VCaP (cell line): ENCODE measurements around the gene ATRN.

Experiments
- H3K27ac ChIP-seq: fragments of 450-650 bp; 2 replicates; pipeline ENCODE4 v1.5.1; 2017
- TF ChIP-seq, protein P1 (sequence below): fragments of 450-650 bp; conservative IDR thresholded peaks from 2 replicates; pipeline ENCODE4 v1.5.1; 2017; ENCODE audit warnings: mild to moderate bottlenecking, moderate library complexity

Gene ATRN

GRCh38 chr20:3545401-3545925, 74.6 kb downstream of the ATRN start:
- no peak overlapping the region for H3K27ac ChIP-seq
- TF ChIP-seq, protein P1, sequence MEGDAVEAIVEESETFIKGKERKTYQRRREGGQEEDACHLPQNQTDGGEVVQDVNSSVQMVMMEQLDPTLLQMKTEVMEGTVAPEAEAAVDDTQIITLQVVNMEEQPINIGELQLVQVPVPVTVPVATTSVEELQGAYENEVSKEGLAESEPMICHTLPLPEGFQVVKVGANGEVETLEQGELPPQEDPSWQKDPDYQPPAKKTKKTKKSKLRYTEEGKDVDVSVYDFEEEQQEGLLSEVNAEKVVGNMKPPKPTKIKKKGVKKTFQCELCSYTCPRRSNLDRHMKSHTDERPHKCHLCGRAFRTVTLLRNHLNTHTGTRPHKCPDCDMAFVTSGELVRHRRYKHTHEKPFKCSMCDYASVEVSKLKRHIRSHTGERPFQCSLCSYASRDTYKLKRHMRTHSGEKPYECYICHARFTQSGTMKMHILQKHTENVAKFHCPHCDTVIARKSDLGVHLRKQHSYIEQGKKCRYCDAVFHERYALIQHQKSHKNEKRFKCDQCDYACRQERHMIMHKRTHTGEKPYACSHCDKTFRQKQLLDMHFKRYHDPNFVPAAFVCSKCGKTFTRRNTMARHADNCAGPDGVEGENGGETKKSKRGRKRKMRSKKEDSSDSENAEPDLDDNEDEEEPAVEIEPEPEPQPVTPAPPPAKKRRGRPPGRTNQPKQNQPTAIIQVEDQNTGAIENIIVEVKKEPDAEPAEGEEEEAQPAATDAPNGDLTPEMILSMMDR, result no peak

- no peak overlapping the region for H3K27ac ChIP-seq
- TF ChIP-seq, protein P1, result no peak
Observed at GRCh38 chr20:3547906-3548305, 77.1 kb downstream of the ATRN start.

- no peak overlapping the region for H3K27ac ChIP-seq
Observed at GRCh38 chr20:3550837-3551236, 80.0 kb downstream of the ATRN start.

GRCh38 chr20:3551681-3552434, 81.0 kb downstream of the ATRN start:
- no peak overlapping the region for H3K27ac ChIP-seq
- TF ChIP-seq, protein P1, result no peak

More at GRCh38 chr20:3550837-3551236, 80.0 kb downstream of the ATRN start:
- TF ChIP-seq, protein P1, result no peak

DNA sequence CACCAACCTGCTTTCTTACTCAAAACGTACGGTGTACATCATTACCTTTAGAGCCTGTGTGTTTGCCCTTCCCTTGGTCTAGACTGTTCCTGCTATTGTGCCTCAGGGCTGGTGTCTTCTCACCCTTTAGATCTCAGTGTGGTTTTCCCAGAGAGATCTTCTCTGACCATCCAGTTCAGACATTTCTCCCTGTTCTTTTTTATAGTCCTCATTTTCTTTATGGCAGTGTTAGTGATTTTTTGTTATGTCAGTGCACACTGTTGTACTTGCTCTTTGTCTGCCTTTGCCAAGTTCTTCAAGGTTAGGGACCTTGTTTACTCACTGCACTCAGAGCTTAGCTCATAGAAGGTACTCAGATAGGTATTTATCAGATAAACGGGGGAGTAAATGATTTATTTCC, 82.8 kb downstream of the ATRN start:
- TF ChIP-seq, protein P1, result no peak
- H3K27ac ChIP-seq, result no peak overlapping the region; the same call in 1 of the 2 replicates

- TF ChIP-seq, protein P1, result no peak
- H3K27ac ChIP-seq, result no peak overlapping the region
Observed at GRCh38 chr20:3557237-3557785, 86.5 kb downstream of the ATRN start.

- H3K27ac ChIP-seq, result no peak overlapping the region
Observed at GRCh38 chr20:3559231-3559630, 88.4 kb downstream of the ATRN start.

More at GRCh38 chr20:3559231-3559630, 88.4 kb downstream of the ATRN start:
- TF ChIP-seq, protein P1, result no peak
